Inferior parietal cortex (tissue), 1 donor: ENCODE results near the gene DUSP15.
A peak's percentile ranks its signal among the peaks of the same experiment; 100 is the strongest.
"Not testable (repeated sequence)": the region's sequence is repeated elsewhere in the genome, so short reads cannot be mapped to it uniquely, and the experiment has no call there.

Source experiments
- DNase-seq: peaks from one replicate; pipeline ENCODE4 v3.0.0-alpha.2; 2016; ENCODE audit errors: extremely low spot score

DUSP15 gene

GRCh38 chr20:31869942-31870725, at the start of gene DUSP15, which contains the start of gene TTLL9:
Gene DUSP15 (minus strand): TSS chr20:31870527. CDS start chr20:31870337, 190 bp downstream.
Gene TTLL9 (plus strand): TSS chr20:31870634. CDS start chr20:31871127, 493 bp downstream.
- peak; percentile 54 for DNase-seq

GRCh38 chr20:31919410-31920155, 49.3 kb upstream of the DUSP15 start:
- DNase-seq = no peak

- DNase-seq = no peak
Observed at GRCh38 chr20:31918466-31919105, 48.3 kb upstream of the DUSP15 start.

- not testable (repeated sequence) for DNase-seq
Observed at GRCh38 chr20:31917962-31918412, 47.7 kb upstream of the DUSP15 start.

- no peak for DNase-seq
Observed at GRCh38 chr20:31916708-31917107, 46.4 kb upstream of the DUSP15 start.

- DNase-seq = no peak
Observed at GRCh38 chr20:31915491-31916280, 45.4 kb upstream of the DUSP15 start.

GRCh38 chr20:31914170-31914569, 43.8 kb upstream of the DUSP15 start:
- DNase-seq = no peak

GRCh38 chr20:31913431-31914157, 43.3 kb upstream of the DUSP15 start:
- DNase-seq = no peak

GRCh38 chr20:31910071-31910803, 39.9 kb upstream of the DUSP15 start:
- DNase-seq = no peak

- DNase-seq = no peak
Observed at GRCh38 chr20:31909253-31910070, 39.1 kb upstream of the DUSP15 start.

- DNase-seq = no peak
Observed at GRCh38 chr20:31908424-31908823, 38.1 kb upstream of the DUSP15 start.

GRCh38 chr20:31908016-31908415, 37.7 kb upstream of the DUSP15 start:
- no peak for DNase-seq

GRCh38 chr20:31907046-31907445, 36.7 kb upstream of the DUSP15 start:
- no peak for DNase-seq

- no peak for DNase-seq
Observed at GRCh38 chr20:31906001-31906400, 35.7 kb upstream of the DUSP15 start.

- DNase-seq = no peak
Observed at GRCh38 chr20:31903627-31904386, 33.5 kb upstream of the DUSP15 start.

- DNase-seq = no peak
Observed at GRCh38 chr20:31901615-31902014, 31.3 kb upstream of the DUSP15 start.

GRCh38 chr20:31897541-31897940, 27.2 kb upstream of the DUSP15 start:
- DNase-seq = no peak

- no peak for DNase-seq
Observed at GRCh38 chr20:31896049-31896448, 25.7 kb upstream of the DUSP15 start.
